ENCODE data around the gene ARMCX1.
"Not testable (repeated sequence)": the region's sequence is repeated elsewhere in the genome, so short reads cannot be mapped to it uniquely, and the experiment has no call there.

- TF ChIP-seq, protein P1, sequence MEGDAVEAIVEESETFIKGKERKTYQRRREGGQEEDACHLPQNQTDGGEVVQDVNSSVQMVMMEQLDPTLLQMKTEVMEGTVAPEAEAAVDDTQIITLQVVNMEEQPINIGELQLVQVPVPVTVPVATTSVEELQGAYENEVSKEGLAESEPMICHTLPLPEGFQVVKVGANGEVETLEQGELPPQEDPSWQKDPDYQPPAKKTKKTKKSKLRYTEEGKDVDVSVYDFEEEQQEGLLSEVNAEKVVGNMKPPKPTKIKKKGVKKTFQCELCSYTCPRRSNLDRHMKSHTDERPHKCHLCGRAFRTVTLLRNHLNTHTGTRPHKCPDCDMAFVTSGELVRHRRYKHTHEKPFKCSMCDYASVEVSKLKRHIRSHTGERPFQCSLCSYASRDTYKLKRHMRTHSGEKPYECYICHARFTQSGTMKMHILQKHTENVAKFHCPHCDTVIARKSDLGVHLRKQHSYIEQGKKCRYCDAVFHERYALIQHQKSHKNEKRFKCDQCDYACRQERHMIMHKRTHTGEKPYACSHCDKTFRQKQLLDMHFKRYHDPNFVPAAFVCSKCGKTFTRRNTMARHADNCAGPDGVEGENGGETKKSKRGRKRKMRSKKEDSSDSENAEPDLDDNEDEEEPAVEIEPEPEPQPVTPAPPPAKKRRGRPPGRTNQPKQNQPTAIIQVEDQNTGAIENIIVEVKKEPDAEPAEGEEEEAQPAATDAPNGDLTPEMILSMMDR (conservative IDR thresholded peaks at IDR 0.05; ENCODE audit: low read depth in 2 of 2): not testable (repeated sequence)
- TF ChIP-seq JUNB (IDR thresholded peaks at IDR 0.05; ENCODE audit: unreplicated experiment); EZH2 (IDR thresholded peaks at IDR 0.05; ENCODE audit: low read depth, unreplicated experiment); POLR2AphosphoS5 (IDR thresholded peaks at IDR 0.05; ENCODE audit: low read depth); EZH2phosphoT487 (IDR thresholded peaks at IDR 0.05; ENCODE audit: unreplicated experiment); CREB1 (CRISPR knock-in tag; IDR thresholded peaks at IDR 0.05; ENCODE audit: low read depth); STAT1 (IDR thresholded peaks at IDR 0.05; ENCODE audit: unreplicated experiment); ZNF331 (CRISPR knock-in tag; IDR thresholded peaks at IDR 0.05; ENCODE audit: low read depth); ZNF114 (CRISPR knock-in tag; IDR thresholded peaks at IDR 0.05); NANOG (IDR thresholded peaks at IDR 0.05; ENCODE audit: borderline replicate concordance): not testable (repeated sequence)
- TF ChIP-seq, protein P2, sequence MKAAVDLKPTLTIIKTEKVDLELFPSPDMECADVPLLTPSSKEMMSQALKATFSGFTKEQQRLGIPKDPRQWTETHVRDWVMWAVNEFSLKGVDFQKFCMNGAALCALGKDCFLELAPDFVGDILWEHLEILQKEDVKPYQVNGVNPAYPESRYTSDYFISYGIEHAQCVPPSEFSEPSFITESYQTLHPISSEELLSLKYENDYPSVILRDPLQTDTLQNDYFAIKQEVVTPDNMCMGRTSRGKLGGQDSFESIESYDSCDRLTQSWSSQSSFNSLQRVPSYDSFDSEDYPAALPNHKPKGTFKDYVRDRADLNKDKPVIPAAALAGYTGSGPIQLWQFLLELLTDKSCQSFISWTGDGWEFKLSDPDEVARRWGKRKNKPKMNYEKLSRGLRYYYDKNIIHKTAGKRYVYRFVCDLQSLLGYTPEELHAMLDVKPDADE (IDR thresholded peaks at IDR 0.05): not testable (repeated sequence)
- TF ChIP-seq, protein P3, sequence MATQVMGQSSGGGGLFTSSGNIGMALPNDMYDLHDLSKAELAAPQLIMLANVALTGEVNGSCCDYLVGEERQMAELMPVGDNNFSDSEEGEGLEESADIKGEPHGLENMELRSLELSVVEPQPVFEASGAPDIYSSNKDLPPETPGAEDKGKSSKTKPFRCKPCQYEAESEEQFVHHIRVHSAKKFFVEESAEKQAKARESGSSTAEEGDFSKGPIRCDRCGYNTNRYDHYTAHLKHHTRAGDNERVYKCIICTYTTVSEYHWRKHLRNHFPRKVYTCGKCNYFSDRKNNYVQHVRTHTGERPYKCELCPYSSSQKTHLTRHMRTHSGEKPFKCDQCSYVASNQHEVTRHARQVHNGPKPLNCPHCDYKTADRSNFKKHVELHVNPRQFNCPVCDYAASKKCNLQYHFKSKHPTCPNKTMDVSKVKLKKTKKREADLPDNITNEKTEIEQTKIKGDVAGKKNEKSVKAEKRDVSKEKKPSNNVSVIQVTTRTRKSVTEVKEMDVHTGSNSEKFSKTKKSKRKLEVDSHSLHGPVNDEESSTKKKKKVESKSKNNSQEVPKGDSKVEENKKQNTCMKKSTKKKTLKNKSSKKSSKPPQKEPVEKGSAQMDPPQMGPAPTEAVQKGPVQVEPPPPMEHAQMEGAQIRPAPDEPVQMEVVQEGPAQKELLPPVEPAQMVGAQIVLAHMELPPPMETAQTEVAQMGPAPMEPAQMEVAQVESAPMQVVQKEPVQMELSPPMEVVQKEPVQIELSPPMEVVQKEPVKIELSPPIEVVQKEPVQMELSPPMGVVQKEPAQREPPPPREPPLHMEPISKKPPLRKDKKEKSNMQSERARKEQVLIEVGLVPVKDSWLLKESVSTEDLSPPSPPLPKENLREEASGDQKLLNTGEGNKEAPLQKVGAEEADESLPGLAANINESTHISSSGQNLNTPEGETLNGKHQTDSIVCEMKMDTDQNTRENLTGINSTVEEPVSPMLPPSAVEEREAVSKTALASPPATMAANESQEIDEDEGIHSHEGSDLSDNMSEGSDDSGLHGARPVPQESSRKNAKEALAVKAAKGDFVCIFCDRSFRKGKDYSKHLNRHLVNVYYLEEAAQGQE (IDR thresholded peaks at IDR 0.05; ENCODE audit: unreplicated experiment): not testable (repeated sequence)
- TF ChIP-seq, protein P4, sequence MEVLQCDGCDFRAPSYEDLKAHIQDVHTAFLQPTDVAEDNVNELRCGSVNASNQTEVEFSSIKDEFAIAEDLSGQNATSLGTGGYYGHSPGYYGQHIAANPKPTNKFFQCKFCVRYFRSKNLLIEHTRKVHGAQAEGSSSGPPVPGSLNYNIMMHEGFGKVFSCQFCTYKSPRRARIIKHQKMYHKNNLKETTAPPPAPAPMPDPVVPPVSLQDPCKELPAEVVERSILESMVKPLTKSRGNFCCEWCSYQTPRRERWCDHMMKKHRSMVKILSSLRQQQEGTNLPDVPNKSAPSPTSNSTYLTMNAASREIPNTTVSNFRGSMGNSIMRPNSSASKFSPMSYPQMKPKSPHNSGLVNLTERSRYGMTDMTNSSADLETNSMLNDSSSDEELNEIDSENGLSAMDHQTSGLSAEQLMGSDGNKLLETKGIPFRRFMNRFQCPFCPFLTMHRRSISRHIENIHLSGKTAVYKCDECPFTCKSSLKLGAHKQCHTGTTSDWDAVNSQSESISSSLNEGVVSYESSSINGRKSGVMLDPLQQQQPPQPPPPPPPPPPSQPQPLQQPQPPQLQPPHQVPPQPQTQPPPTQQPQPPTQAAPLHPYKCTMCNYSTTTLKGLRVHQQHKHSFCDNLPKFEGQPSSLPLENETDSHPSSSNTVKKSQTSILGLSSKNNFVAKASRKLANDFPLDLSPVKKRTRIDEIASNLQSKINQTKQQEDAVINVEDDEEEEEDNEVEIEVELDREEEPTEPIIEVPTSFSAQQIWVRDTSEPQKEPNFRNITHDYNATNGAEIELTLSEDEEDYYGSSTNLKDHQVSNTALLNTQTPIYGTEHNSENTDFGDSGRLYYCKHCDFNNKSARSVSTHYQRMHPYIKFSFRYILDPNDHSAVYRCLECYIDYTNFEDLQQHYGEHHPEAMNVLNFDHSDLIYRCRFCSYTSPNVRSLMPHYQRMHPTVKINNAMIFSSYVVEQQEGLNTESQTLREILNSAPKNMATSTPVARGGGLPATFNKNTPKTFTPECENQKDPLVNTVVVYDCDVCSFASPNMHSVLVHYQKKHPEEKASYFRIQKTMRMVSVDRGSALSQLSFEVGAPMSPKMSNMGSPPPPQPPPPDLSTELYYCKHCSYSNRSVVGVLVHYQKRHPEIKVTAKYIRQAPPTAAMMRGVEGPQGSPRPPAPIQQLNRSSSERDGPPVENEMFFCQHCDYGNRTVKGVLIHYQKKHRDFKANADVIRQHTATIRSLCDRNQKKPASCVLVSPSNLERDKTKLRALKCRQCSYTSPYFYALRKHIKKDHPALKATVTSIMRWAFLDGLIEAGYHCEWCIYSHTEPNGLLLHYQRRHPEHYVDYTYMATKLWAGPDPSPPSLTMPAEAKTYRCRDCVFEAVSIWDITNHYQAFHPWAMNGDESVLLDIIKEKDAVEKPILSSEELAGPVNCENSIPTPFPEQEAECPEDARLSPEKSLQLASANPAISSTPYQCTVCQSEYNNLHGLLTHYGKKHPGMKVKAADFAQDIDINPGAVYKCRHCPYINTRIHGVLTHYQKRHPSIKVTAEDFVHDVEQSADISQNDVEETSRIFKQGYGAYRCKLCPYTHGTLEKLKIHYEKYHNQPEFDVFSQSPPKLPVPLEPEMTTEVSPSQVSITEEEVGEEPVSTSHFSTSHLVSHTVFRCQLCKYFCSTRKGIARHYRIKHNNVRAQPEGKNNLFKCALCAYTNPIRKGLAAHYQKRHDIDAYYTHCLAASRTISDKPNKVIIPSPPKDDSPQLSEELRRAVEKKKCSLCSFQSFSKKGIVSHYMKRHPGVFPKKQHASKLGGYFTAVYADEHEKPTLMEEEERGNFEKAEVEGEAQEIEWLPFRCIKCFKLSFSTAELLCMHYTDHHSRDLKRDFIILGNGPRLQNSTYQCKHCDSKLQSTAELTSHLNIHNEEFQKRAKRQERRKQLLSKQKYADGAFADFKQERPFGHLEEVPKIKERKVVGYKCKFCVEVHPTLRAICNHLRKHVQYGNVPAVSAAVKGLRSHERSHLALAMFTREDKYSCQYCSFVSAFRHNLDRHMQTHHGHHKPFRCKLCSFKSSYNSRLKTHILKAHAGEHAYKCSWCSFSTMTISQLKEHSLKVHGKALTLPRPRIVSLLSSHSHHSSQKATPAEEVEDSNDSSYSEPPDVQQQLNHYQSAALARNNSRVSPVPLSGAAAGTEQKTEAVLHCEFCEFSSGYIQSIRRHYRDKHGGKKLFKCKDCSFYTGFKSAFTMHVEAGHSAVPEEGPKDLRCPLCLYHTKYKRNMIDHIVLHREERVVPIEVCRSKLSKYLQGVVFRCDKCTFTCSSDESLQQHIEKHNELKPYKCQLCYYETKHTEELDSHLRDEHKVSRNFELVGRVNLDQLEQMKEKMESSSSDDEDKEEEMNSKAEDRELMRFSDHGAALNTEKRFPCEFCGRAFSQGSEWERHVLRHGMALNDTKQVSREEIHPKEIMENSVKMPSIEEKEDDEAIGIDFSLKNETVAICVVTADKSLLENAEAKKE (CRISPR knock-in tag; IDR thresholded peaks at IDR 0.05): not testable (repeated sequence)
Measured at GRCh38 chrX:101502929-101503328, 47.4 kb upstream of the ARMCX1 start.

All from GM23338 (cell line).